Measurements from ENCODE around the gene MID2.

Gene MID2

DNA sequence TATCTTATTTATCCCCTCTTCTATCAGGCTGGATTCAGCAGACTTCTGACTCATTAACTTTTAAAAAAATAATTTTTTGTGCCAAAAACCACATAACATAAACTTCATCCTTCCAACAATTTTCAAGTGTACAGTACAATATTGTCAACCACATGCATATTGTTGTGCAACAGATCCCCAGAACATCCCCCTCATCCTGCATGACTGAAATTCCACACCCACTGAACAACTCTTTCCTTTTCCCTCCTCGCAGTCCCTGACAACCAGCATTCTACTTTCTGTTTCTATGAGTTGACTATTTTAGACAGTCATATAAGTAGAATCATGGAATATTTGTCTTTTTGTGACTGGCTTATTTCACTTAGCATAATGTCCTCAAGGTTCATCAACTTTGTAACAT is 2.2 kb upstream of the MID2 start:
- Histone ChIP-seq H3K4me1 (ENCODE audit: control insufficient read depth, insufficient read depth, low read length, poor library complexity, severe bottlenecking) (no peaks in the 10 kb centered on the region), H3K27ac (ENCODE audit: low read depth, low read length, severe bottlenecking) (no peak overlapping the region)
- no CpG with 5 or more reads among the region's 1 CpG for WGBS, 2 experiments (ENCODE audit: insufficient coverage in 2 of 2)

DNA sequence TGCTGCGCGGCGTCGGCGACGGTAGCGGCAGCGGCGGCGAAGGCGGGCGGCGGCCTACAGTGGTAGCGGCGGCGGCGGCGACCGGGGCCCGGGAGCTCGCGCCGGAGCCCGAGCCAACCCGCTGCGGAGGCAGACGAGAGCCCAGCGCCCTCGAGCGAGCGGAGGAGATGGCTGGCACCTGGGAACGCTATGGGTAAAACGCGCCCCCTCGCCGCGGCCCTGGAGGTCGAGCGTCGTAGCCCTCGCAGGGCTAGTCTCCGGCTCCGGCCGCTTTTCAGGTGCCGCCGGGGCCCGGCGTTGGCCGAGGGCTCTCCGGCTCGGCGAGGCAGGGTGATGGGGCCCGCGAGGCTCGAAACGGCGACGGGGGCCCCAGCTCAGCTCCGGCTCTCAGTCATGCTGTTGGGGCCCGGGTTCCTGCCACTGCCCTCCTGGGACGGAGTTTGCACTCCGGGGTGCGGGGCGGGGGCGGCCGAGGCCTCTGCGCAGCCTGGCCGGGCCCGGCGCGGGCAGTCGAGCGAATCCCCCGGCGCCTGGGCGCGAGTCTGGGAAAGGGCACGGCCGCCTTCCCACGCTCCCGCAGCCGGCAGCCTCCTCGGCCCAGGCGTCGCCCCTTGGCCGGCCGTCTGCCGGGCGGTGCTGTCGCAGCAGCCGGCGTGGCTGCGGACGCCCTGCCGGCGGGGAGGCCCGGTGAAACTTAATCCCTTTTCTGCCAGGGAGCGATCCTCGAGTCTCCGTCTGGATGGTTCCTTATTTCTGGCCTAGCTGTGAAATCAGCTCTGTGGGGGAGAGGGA is 768 bp downstream of the MID2 start:
- H3K36me3 ChIP-seq (ENCODE audit: control insufficient read depth, insufficient read depth, low read length) = no peaks in the 10 kb centered on the region
- no peak overlapping the region for H3K27ac ChIP-seq (ENCODE audit: low read depth, low read length, severe bottlenecking)
- H3K4me1 ChIP-seq (ENCODE audit: control insufficient read depth, insufficient read depth, low read length, poor library complexity, severe bottlenecking) = no peaks in the 10 kb centered on the region
- WGBS, 2 experiments (ENCODE audit: insufficient coverage in 2 of 2) = 0% methylated on average over 13 to 31 of the region's 100 CpGs
- H3K4me3 ChIP-seq (ENCODE audit: extremely low read depth, insufficient read depth, low read length, poor library complexity, severe bottlenecking) = peak overlapping the region; percentile 42
- H3K9me3 ChIP-seq (ENCODE audit: control insufficient read depth, low read length) = no peaks in the 10 kb centered on the region

More for the DNA sequence above, 2.2 kb upstream of the MID2 start:
- no peaks in the 10 kb centered on the region for H3K36me3 ChIP-seq (ENCODE audit: control insufficient read depth, insufficient read depth, low read length)
- no peak overlapping the region for H3K4me3 ChIP-seq (ENCODE audit: extremely low read depth, insufficient read depth, low read length, poor library complexity, severe bottlenecking)
- no peaks in the 10 kb centered on the region for H3K9me3 ChIP-seq (ENCODE audit: control insufficient read depth, low read length)

DNA sequence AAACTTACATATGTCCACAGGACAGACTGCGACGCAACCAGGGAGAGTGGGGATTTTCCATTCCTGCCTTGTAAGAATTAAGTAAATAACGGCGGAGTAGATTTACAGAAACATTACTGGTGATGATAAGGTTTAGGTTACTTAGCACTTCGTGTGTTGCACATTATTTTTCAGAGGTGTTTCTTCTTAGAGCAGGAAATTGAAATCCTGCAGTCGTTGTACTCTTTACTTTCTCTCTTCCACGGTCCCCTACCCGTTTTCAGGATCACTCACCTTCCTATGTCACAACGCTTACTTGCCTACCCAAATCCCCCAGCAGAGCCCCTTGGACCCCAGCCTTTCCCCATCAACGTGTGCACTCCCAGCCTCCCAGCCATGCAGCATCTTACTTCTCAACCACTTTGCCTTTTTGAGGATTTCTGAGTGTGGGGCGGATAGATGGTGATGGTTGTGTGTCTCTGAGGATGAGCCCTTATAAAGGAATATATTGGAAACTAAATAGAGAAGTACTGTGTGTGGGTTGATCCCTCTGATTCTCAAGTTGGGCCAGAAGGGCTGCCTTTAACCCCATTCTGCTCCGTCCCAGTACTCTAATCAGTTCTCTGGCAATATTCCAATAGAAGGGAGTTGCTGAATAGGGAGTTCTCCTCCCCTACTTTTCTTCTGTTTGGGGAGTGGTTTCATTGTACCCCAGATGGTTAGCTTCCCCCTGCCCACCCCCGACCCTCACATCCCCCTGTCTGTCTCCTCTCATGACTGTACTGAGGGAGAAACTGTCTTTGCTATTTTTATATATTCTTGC is 1.6 kb downstream of the MID2 start:
- Histone ChIP-seq H3K4me1 (ENCODE audit: control insufficient read depth, insufficient read depth, low read length, poor library complexity, severe bottlenecking) (no peaks in the 10 kb centered on the region), H3K4me3 (ENCODE audit: extremely low read depth, insufficient read depth, low read length, poor library complexity, severe bottlenecking) (peak overlapping the region; percentile 42), H3K36me3 (ENCODE audit: control insufficient read depth, insufficient read depth, low read length) (no peaks in the 10 kb centered on the region), H3K9me3 (ENCODE audit: control insufficient read depth, low read length) (no peaks in the 10 kb centered on the region), H3K27ac (ENCODE audit: low read depth, low read length, severe bottlenecking) (no peak overlapping the region)
- WGBS, 2 experiments (ENCODE audit: insufficient coverage in 2 of 2) = 75 to 100% methylated on average over 1 to 2 of the region's 13 CpGs

DNA sequence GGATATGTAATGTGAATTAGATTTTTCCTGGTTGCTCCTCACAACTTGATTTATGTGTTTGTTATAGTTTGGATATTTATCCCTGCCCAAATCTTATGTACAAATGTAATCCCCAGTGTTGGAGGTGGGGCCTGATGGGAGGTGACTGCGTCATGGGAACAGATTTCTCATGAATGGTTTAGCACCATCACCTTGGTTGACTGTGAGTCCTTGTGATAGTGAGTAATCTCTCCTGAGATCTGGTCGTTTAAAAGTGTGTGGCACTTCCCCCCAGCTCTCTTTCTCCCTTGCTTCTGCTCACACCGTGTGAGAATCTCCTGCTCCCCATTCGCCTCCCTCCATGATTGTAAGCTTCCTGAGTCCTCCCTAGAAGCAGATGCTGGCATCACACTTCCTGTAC is 2.2 kb downstream of the MID2 start:
- no peak overlapping the region for H3K27ac ChIP-seq (ENCODE audit: low read depth, low read length, severe bottlenecking)
- no peak overlapping the region for H3K4me3 ChIP-seq (ENCODE audit: extremely low read depth, insufficient read depth, low read length, poor library complexity, severe bottlenecking)
- H3K9me3 ChIP-seq (ENCODE audit: control insufficient read depth, low read length) = no peaks in the 10 kb centered on the region
- 67 to 70% methylated on average over 2 of the region's 4 CpGs for WGBS, 2 experiments (ENCODE audit: insufficient coverage in 2 of 2)
- no peaks in the 10 kb centered on the region for H3K36me3 ChIP-seq (ENCODE audit: control insufficient read depth, insufficient read depth, low read length)
- no peaks in the 10 kb centered on the region for H3K4me1 ChIP-seq (ENCODE audit: control insufficient read depth, insufficient read depth, low read length, poor library complexity, severe bottlenecking)

DNA sequence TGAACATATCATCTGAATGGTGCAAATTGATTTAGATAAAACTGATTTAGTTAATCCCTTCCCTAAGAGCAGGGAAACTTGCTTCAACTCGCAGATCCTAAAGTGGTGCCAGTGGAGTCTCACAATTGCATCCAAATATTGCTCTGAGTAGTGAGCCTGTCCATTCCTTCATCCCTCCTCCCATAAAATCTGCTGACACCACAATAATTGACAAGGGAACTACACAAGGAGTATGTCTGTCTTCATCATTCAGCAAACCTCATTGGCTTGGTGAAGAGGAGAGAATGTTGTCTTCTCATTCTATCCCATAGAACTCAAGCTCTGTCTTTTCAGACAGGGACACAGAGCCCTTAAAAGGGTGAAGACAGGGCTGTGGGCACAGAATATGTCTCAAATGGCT is 4.2 kb downstream of the MID2 start:
- Histone ChIP-seq H3K27ac (ENCODE audit: low read depth, low read length, severe bottlenecking) (no peak overlapping the region), H3K9me3 (ENCODE audit: control insufficient read depth, low read length) (no peaks in the 10 kb centered on the region), H3K36me3 (ENCODE audit: control insufficient read depth, insufficient read depth, low read length) (no peaks in the 10 kb centered on the region), H3K4me3 (ENCODE audit: extremely low read depth, insufficient read depth, low read length, poor library complexity, severe bottlenecking) (no peak overlapping the region), H3K4me1 (ENCODE audit: control insufficient read depth, insufficient read depth, low read length, poor library complexity, severe bottlenecking) (no peaks in the 10 kb centered on the region)
- WGBS, 2 experiments (ENCODE audit: insufficient coverage in 2 of 2) = no CpG with 5 or more reads among the region's 1 CpG

DNA sequence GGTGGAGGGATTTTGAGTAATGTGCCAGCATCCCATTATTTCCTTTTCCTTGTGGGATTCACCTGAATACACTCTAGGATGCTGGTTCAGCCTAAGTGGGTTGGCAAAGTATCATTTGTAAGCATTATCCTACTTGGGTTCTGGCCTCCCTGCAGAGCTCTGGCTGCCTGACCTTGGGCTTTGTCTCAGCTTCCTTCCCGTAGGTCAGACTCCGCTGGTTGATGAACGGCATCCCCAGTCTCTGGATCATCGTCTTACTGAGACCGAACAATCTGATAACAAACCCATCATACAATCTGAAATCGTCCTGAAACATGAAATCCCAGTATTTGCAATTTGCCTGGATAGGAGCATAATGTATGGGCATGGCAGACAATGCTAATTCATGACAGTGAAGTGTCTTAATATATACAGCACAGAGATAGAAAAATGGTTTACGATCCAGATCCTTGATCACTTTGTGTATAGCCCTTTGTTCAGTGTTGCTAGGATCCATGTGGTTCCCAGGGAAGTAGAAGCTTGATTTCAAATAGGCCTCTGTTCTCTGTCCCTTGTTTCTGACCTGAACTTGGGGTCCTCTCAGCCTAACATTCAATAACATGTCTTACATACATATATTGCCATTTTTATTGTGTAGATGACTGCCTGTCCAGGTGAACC is 5.5 kb downstream of the MID2 start:
- Histone ChIP-seq H3K36me3 (ENCODE audit: control insufficient read depth, insufficient read depth, low read length) (no peaks in the 10 kb centered on the region), H3K4me3 (ENCODE audit: extremely low read depth, insufficient read depth, low read length, poor library complexity, severe bottlenecking) (no peak overlapping the region), H3K4me1 (ENCODE audit: control insufficient read depth, insufficient read depth, low read length, poor library complexity, severe bottlenecking) (no peaks in the 10 kb centered on the region), H3K9me3 (ENCODE audit: control insufficient read depth, low read length) (no peaks in the 10 kb centered on the region), H3K27ac (ENCODE audit: low read depth, low read length, severe bottlenecking) (no peak overlapping the region)
- 100% methylated on average over 1 of the region's 7 CpGs; no CpG with 5 or more reads in 1 of the 2 experiments for WGBS, 2 experiments (ENCODE audit: insufficient coverage in 2 of 2)

DNA sequence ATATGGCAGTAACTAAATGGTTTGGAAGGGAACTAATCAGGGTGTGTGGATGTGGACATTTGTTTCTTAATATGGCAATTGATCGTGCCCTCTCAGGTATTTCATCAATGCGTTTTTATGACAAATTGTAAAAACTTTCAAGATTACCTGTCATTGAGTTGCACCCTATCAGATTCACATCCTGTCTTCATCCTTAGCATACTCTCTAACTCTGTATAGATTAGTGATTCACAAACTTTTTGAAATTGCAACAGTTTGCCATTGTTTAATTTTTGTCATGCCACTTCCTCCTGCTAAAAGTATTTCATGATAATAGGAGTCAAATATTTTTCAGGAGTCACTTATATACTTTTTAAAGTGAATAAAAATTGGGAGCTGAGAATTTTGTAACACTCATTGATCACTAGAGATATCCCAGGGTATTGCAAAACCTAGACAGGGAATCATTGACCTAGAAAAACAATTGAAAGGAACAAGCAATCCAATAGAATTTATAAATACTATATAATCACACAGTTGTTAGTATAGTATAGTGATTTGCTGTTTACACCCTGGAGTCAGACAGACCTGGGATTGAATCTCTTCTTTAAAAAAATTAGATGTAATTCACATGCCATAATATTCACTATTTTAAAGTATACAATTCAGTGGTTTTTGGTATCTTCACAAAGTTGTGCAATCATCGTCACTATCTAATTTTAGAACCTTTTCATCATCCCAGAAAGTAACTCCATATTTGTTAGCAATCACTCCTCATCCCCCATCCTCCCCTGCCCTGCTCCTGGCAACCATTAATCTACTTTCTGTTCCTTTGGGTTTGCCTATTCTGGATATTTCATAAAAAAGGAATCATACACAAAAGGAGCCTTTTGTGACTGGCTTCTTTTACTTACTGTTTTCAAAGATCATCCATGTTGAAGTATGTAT is 8.9 kb downstream of the MID2 start:
- no CpG with 5 or more reads among the region's 3 CpGs for WGBS, 2 experiments (ENCODE audit: insufficient coverage in 2 of 2)
- no peak overlapping the region for H3K4me3 ChIP-seq (ENCODE audit: extremely low read depth, insufficient read depth, low read length, poor library complexity, severe bottlenecking)
- H3K4me1 ChIP-seq (ENCODE audit: control insufficient read depth, insufficient read depth, low read length, poor library complexity, severe bottlenecking) = no peaks in the 10 kb centered on the region
- no peaks in the 10 kb centered on the region for H3K9me3 ChIP-seq (ENCODE audit: control insufficient read depth, low read length)
- H3K27ac ChIP-seq (ENCODE audit: low read depth, low read length, severe bottlenecking) = no peak overlapping the region
- no peaks in the 10 kb centered on the region for H3K36me3 ChIP-seq (ENCODE audit: control insufficient read depth, insufficient read depth, low read length)

DNA sequence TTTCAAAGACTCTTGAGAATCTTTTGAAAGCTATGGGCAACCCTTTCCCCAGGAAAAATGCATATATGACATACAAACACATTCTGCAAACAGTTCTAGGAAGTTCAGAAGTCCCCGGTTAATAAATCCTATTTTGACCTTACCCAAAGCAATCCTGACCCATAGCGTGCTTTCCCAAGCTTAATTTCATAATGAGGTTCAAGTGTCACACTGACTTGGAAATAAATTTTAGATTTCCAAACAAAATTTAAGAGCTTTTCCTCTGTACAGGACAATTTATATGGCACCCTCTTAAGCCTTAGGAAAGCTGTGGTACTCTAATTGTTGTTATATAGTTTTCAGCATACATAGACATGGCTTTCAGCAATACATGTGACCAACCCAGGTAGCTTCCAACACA is 11.3 kb downstream of the MID2 start:
- H3K9me3 ChIP-seq (ENCODE audit: control insufficient read depth, low read length) = no peaks in the 10 kb centered on the region
- no peak overlapping the region for H3K4me3 ChIP-seq (ENCODE audit: extremely low read depth, insufficient read depth, low read length, poor library complexity, severe bottlenecking)
- WGBS, 2 experiments (ENCODE audit: insufficient coverage in 2 of 2) = 90 to 100% methylated on average over 1 to 2 of the region's 2 CpGs
- no peaks in the 10 kb centered on the region for H3K36me3 ChIP-seq (ENCODE audit: control insufficient read depth, insufficient read depth, low read length)
- no peaks in the 10 kb centered on the region for H3K4me1 ChIP-seq (ENCODE audit: control insufficient read depth, insufficient read depth, low read length, poor library complexity, severe bottlenecking)
- no peak overlapping the region for H3K27ac ChIP-seq (ENCODE audit: low read depth, low read length, severe bottlenecking)

DNA sequence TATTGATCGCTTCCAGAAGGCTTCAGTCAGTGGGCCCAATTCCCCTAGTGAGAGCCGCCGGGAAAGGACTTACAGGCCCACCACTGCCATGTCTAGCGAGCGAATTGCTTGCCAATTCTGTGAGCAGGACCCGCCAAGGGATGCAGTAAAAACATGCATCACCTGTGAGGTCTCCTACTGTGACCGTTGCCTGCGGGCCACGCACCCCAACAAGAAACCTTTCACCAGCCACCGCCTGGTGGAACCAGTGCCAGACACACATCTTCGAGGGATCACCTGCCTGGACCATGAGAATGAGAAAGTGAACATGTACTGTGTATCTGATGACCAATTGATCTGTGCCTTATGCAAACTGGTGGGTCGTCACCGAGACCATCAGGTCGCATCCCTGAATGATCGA is 15.3 kb downstream of the MID2 start:
- 91 to 97% methylated on average over 7 to 8 of the region's 15 CpGs for WGBS, 2 experiments (ENCODE audit: insufficient coverage in 2 of 2)
- no peak overlapping the region for H3K27ac ChIP-seq (ENCODE audit: low read depth, low read length, severe bottlenecking)
- no peaks in the 10 kb centered on the region for H3K36me3 ChIP-seq (ENCODE audit: control insufficient read depth, insufficient read depth, low read length)
- no peaks in the 10 kb centered on the region for H3K4me1 ChIP-seq (ENCODE audit: control insufficient read depth, insufficient read depth, low read length, poor library complexity, severe bottlenecking)
- no peaks in the 10 kb centered on the region for H3K9me3 ChIP-seq (ENCODE audit: control insufficient read depth, low read length)
- H3K4me3 ChIP-seq (ENCODE audit: extremely low read depth, insufficient read depth, low read length, poor library complexity, severe bottlenecking) = no peak overlapping the region

Data from mesodermal cell (in vitro differentiated cells).